ENCODE data around the gene KRTAP10-7.

- TF ChIP-seq, protein P1, sequence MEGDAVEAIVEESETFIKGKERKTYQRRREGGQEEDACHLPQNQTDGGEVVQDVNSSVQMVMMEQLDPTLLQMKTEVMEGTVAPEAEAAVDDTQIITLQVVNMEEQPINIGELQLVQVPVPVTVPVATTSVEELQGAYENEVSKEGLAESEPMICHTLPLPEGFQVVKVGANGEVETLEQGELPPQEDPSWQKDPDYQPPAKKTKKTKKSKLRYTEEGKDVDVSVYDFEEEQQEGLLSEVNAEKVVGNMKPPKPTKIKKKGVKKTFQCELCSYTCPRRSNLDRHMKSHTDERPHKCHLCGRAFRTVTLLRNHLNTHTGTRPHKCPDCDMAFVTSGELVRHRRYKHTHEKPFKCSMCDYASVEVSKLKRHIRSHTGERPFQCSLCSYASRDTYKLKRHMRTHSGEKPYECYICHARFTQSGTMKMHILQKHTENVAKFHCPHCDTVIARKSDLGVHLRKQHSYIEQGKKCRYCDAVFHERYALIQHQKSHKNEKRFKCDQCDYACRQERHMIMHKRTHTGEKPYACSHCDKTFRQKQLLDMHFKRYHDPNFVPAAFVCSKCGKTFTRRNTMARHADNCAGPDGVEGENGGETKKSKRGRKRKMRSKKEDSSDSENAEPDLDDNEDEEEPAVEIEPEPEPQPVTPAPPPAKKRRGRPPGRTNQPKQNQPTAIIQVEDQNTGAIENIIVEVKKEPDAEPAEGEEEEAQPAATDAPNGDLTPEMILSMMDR (conservative IDR thresholded peaks at IDR 0.05; ENCODE audit: low read length), result no peak
- no peak for TF ChIP-seq EZH2phosphoT487 (IDR thresholded peaks at IDR 0.05; ENCODE audit: borderline replicate concordance)
Measured at GRCh38 chr21:44569861-44570517, 30.4 kb upstream of the KRTAP10-7 start.

Data from Loucy (cell line).